Adipocyte (in vitro differentiated cells): ENCODE results near the gene TPM3.
"Not testable (repeated sequence)": the region's sequence is repeated elsewhere in the genome, so short reads cannot be mapped to it uniquely, and the experiment has no call there.

Experiments used
- DNase-seq: peaks from one replicate; pipeline ENCODE4 v3.0.0-alpha.2; 2015; ENCODE audit warnings: low read depth
- H3K27me3 ChIP-seq: replicated peaks from 2 replicates; pipeline ENCODE4 v1.7.0; 2013; ENCODE audit warnings: mild to moderate bottlenecking, low read length, moderate library complexity; ENCODE audit not compliant: control insufficient read depth, insufficient read depth
- H3K36me3 ChIP-seq: 2 replicates; pipeline ENCODE4 v1.7.0; 2013; ENCODE audit warnings: low read length, mild to moderate bottlenecking, moderate library complexity; ENCODE audit not compliant: control insufficient read depth, insufficient read depth, severe bottlenecking
- H3K4me1 ChIP-seq: 2 replicates; pipeline ENCODE4 v1.7.0; 2013; ENCODE audit warnings: mild to moderate bottlenecking, low read length, moderate library complexity; ENCODE audit not compliant: control insufficient read depth, insufficient read depth
- H3K4me3 ChIP-seq: 2 replicates; pipeline ENCODE4 v1.7.0; 2013; ENCODE audit warnings: mild to moderate bottlenecking, low read length, moderate library complexity
- H3K9ac ChIP-seq: 2 replicates; pipeline ENCODE4 v1.7.0; 2013; ENCODE audit warnings: mild to moderate bottlenecking, low read length, moderate library complexity
- H3K9me3 ChIP-seq: 2 replicates; pipeline ENCODE4 v1.7.0; 2013; ENCODE audit warnings: mild to moderate bottlenecking, low read length, moderate library complexity; ENCODE audit not compliant: control insufficient read depth

TPM3 gene

DNA sequence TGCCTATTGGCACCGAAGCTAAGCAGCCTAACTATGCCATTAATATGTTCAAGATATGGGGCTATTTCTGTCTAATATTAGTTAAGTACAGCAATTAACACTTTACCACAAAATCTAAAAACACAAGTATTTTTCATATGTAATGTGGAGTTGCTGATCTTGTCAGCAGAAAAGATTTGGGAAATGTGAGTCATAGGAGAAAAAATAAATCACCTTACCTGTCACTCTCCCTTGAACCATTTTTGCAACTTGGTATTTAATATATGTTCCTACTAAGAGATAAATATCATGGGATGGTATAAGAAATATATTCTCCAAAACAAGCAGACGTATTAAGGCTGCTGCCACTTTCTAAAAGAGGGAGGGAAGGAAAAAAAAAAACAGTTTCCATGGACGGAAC, 54.0 kb downstream of the TPM3 start:
- Histone ChIP-seq H3K9me3 (no peaks in the 10 kb centered on the region), H3K4me3 (no peak overlapping the region), H3K9ac (no peak overlapping the region), H3K4me1 (peaks cover 7% of the 10 kb centered on the region), H3K36me3 (no peaks in the 10 kb centered on the region), H3K27me3 (no peaks in the 10 kb centered on the region)
- no peak for DNase-seq

DNA sequence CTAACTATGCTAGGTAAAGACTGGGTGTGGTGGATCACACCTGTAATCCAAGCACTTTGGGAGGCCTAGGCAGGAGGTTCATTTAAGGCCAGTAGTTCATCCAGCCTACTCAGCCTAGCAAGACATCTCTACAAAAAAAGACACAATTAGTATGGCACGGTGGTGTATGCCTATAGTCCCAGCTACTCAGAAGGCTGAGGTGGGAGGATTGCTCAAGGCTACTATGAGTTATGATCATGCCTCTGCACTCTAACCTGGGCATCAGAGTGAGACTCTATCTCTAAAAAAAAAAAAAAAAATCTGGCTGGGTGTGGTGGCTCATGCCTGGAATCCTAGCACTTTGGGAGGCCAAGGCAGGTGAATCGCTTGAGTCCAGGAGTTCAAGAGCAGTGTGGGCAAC, 58.6 kb downstream of the TPM3 start:
- Histone ChIP-seq H3K9me3 (no peaks in the 10 kb centered on the region), H3K4me3 (no peak overlapping the region), H3K36me3 (no peaks in the 10 kb centered on the region), H3K9ac (no peak overlapping the region), H3K4me1 (peaks cover 12% of the 10 kb centered on the region), H3K27me3 (no peaks in the 10 kb centered on the region)
- no peak for DNase-seq

- H3K4me1 ChIP-seq = peaks cover 12% of the 10 kb centered on the region
- DNase-seq = peak; percentile 40
Measured at GRCh38 chr1:154129391-154129970, 62.4 kb downstream of the TPM3 start.

DNA sequence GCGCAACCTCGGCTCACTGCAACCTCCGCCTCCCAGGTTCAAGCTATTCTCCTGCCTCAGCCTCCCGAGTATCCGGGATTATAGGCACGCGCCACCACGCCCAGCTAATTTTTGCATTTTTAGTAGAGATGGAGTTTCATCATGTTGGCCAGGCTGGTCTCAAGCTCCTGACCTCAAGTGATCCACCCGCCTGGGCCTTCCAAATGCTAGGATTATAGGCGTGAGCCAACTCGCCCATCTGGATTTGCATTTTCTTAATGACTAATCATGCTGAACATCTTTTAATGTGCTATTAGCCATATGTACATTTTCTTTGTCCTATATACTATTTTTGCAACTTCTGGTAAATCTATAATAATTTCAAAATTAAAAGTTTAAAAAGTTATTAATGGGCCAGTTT, 68.7 kb downstream of the TPM3 start:
- H3K36me3 ChIP-seq, DNase-seq, H3K4me3 ChIP-seq, H3K27me3 ChIP-seq, H3K9me3 ChIP-seq, H3K9ac ChIP-seq, H3K4me1 ChIP-seq: not testable (repeated sequence)

More at GRCh38 chr1:154129391-154129970, 62.4 kb downstream of the TPM3 start:
- Histone ChIP-seq H3K9me3 (no peaks in the 10 kb centered on the region), H3K9ac (no peak overlapping the region), H3K4me3 (no peak overlapping the region), H3K27me3 (no peaks in the 10 kb centered on the region), H3K36me3 (no peaks in the 10 kb centered on the region)

- no peaks in the 10 kb centered on the region for H3K27me3 ChIP-seq
- no peak for DNase-seq
- H3K4me3 ChIP-seq = no peak overlapping the region
- no peaks in the 10 kb centered on the region for H3K4me1 ChIP-seq
- H3K9me3 ChIP-seq = no peaks in the 10 kb centered on the region
- H3K36me3 ChIP-seq = no peaks in the 10 kb centered on the region
- H3K9ac ChIP-seq = no peak overlapping the region
Measured at GRCh38 chr1:154117642-154118041, 74.3 kb downstream of the TPM3 start.

GRCh38 chr1:154115180-154115579, 76.7 kb downstream of the TPM3 start:
- H3K9me3 ChIP-seq = no peaks in the 10 kb centered on the region
- DNase-seq = no peak
- H3K9ac ChIP-seq = no peak overlapping the region
- H3K4me1 ChIP-seq = no peaks in the 10 kb centered on the region
- H3K36me3 ChIP-seq = no peaks in the 10 kb centered on the region
- H3K27me3 ChIP-seq = no peaks in the 10 kb centered on the region
- H3K4me3 ChIP-seq = no peak overlapping the region
